Stromal cell of bone marrow (primary cell): ENCODE data around the gene WFDC2.
"Not testable (repeated sequence)": the region's sequence is repeated elsewhere in the genome, so short reads cannot be mapped to it uniquely, and the experiment has no call there.

Experiments used
- DNase-seq: peaks from one replicate; pipeline ENCODE4 v3.0.0-alpha.2; 2012; ENCODE audit warnings: low read depth

The WFDC2 gene

GRCh38 chr20:45452238-45452637 lies 17.3 kb upstream of the WFDC2 start:
- no peak for DNase-seq

GRCh38 chr20:45452772-45453691 lies 16.5 kb upstream of the WFDC2 start:
- no peak for DNase-seq

- no peak for DNase-seq
These were observed 12.9 kb upstream of the WFDC2 start for GRCh38 chr20:45456632-45457031.

- DNase-seq, result no peak
These were observed 9.9 kb upstream of the WFDC2 start for GRCh38 chr20:45459606-45460005.

- DNase-seq, result no peak
These were observed 8.3 kb upstream of the WFDC2 start for GRCh38 chr20:45461225-45461624.

- no peak for DNase-seq
These were observed 6.6 kb upstream of the WFDC2 start for GRCh38 chr20:45462711-45463509.

- no peak for DNase-seq
These were observed 5.8 kb upstream of the WFDC2 start for GRCh38 chr20:45463709-45464108.

- DNase-seq, result no peak
These were observed 3.9 kb upstream of the WFDC2 start for GRCh38 chr20:45465491-45466266.

- no peak for DNase-seq
These were observed 2.4 kb upstream of the WFDC2 start for GRCh38 chr20:45467172-45467571.

GRCh38 chr20:45467861-45468260 lies 1.7 kb upstream of the WFDC2 start:
- no peak for DNase-seq

- DNase-seq, result no peak
These were observed 844 bp downstream of the WFDC2 start for GRCh38 chr20:45470262-45470931.

- DNase-seq, result no peak
These were observed 1.4 kb downstream of the WFDC2 start for GRCh38 chr20:45470937-45471336.

GRCh38 chr20:45472286-45472685 lies 2.7 kb downstream of the WFDC2 start:
- DNase-seq, result not testable (repeated sequence)

- not testable (repeated sequence) for DNase-seq
These were observed 8.1 kb downstream of the WFDC2 start for GRCh38 chr20:45477530-45478148.

- DNase-seq, result no peak
These were observed 10.3 kb downstream of the WFDC2 start for GRCh38 chr20:45479822-45480221.

- DNase-seq, result no peak
These were observed 15.1 kb downstream of the WFDC2 start for GRCh38 chr20:45484676-45485075.

GRCh38 chr20:45485388-45485787 lies 15.8 kb downstream of the WFDC2 start:
- DNase-seq, result no peak

GRCh38 chr20:45487231-45487635 lies 17.7 kb downstream of the WFDC2 start:
- no peak for DNase-seq

- DNase-seq, result no peak
These were observed 19.6 kb downstream of the WFDC2 start for GRCh38 chr20:45489083-45489531.

GRCh38 chr20:45495501-45495941 lies 26.0 kb downstream of the WFDC2 start:
- DNase-seq, result no peak

GRCh38 chr20:45496166-45496565 lies 26.6 kb downstream of the WFDC2 start:
- no peak for DNase-seq
